ENCODE results near the gene NYAP2. TPM values are rescaled to one million over a fixed set of nuclear protein-coding genes. Genes with fewer than 3 reads are reported as not detected.

Gene NYAP2
- not detected in 2 replicates for total RNA-seq

GRCh38 chr2:225399504-225399903, at the start of gene NYAP2:
TSS of gene NYAP2 (plus strand) at chr2:225399710. CDS start at chr2:225408881, 9,171 bp downstream.
- no peak for TF ChIP-seq CTCF (IDR thresholded peaks at IDR 0.05; ENCODE audit: insufficient read depth, low read length, poor library complexity, severe bottlenecking)
- no peak for DNase-seq (ENCODE audit: low read depth)
- no peak within 1 kb of the TSS for H3K4me3 ChIP-seq (ENCODE audit: low read depth, low read length)

GRCh38 chr2:225353579-225354085, 45.9 kb upstream of the NYAP2 start:
- Histone ChIP-seq H3K36me3 (ENCODE audit: control insufficient read depth, insufficient read depth, low read length) (no peaks in the 10 kb centered on the region), H3K27me3 (ENCODE audit: control insufficient read depth, insufficient read depth, low read length) (no peaks in the 10 kb centered on the region), H3K4me3 (ENCODE audit: low read depth, low read length) (no peak overlapping the region)
- no peak for TF ChIP-seq CTCF (IDR thresholded peaks at IDR 0.05; ENCODE audit: insufficient read depth, low read length, poor library complexity, severe bottlenecking)
- no peak for DNase-seq (ENCODE audit: low read depth)

More at GRCh38 chr2:225399504-225399903, at the start of gene NYAP2:
- Histone ChIP-seq H3K27me3 (ENCODE audit: control insufficient read depth, insufficient read depth, low read length) (no peaks in the 10 kb centered on the region), H3K36me3 (ENCODE audit: control insufficient read depth, insufficient read depth, low read length) (no peaks in the 10 kb centered on the region)

GRCh38 chr2:225354281-225354774, 45.2 kb upstream of the NYAP2 start:
- DNase-seq (ENCODE audit: low read depth), result peak; percentile 82
- no peak for TF ChIP-seq CTCF (IDR thresholded peaks at IDR 0.05; ENCODE audit: insufficient read depth, low read length, poor library complexity, severe bottlenecking)
- H3K36me3 ChIP-seq (ENCODE audit: control insufficient read depth, insufficient read depth, low read length), result no peaks in the 10 kb centered on the region
- no peaks in the 10 kb centered on the region for H3K27me3 ChIP-seq (ENCODE audit: control insufficient read depth, insufficient read depth, low read length)
- H3K4me3 ChIP-seq (ENCODE audit: low read depth, low read length), result no peak overlapping the region

- Histone ChIP-seq H3K4me3 (ENCODE audit: low read depth, low read length) (no peak overlapping the region), H3K27me3 (ENCODE audit: control insufficient read depth, insufficient read depth, low read length) (no peaks in the 10 kb centered on the region), H3K36me3 (ENCODE audit: control insufficient read depth, insufficient read depth, low read length) (no peaks in the 10 kb centered on the region)
- no peak for DNase-seq (ENCODE audit: low read depth)
- TF ChIP-seq CTCF (IDR thresholded peaks at IDR 0.05; ENCODE audit: insufficient read depth, low read length, poor library complexity, severe bottlenecking), result no peak
Observed at GRCh38 chr2:225355788-225356187, 43.7 kb upstream of the NYAP2 start.

GRCh38 chr2:225366731-225367130, 32.8 kb upstream of the NYAP2 start:
- Histone ChIP-seq H3K4me3 (ENCODE audit: low read depth, low read length) (no peak overlapping the region), H3K27me3 (ENCODE audit: control insufficient read depth, insufficient read depth, low read length) (no peaks in the 10 kb centered on the region), H3K36me3 (ENCODE audit: control insufficient read depth, insufficient read depth, low read length) (no peaks in the 10 kb centered on the region)
- no peak for TF ChIP-seq CTCF (IDR thresholded peaks at IDR 0.05; ENCODE audit: insufficient read depth, low read length, poor library complexity, severe bottlenecking)
- no peak for DNase-seq (ENCODE audit: low read depth)

GRCh38 chr2:225367482-225367881, 32.0 kb upstream of the NYAP2 start:
- H3K27me3 ChIP-seq (ENCODE audit: control insufficient read depth, insufficient read depth, low read length), result no peaks in the 10 kb centered on the region
- no peak overlapping the region for H3K4me3 ChIP-seq (ENCODE audit: low read depth, low read length)
- H3K36me3 ChIP-seq (ENCODE audit: control insufficient read depth, insufficient read depth, low read length), result no peaks in the 10 kb centered on the region
- no peak for DNase-seq (ENCODE audit: low read depth)
- no peak for TF ChIP-seq CTCF (IDR thresholded peaks at IDR 0.05; ENCODE audit: insufficient read depth, low read length, poor library complexity, severe bottlenecking)
